Activated T-cell treated with anti-CD3 and anti-CD28 coated beads, Interleukin-2, amount 50 U/mL, for 72 hours (primary cell): ENCODE measurements around the gene TMEM61. TPM values are rescaled to one million over a fixed set of nuclear protein-coding genes. Genes with fewer than 3 reads are reported as not detected.

Experiments used
- ATAC-seq, 2 donors: fragments of 150-1000 bp; cut with Tn5 transposase; replicated peaks in 1 of 2; 2 replicates each; pipeline ENCODE4 v1.10.0; 2021; ENCODE audit warnings: moderate library complexity in 2 of 2, mild to moderate bottlenecking in 1 of 2
- DNase-seq, 2 donors: peaks; one replicate each; pipeline ENCODE4 v3.0.0; 2021 to 2022; ENCODE audit warnings: mixed read lengths in 1 of 2
- H3K27ac Mint-ChIP-seq: one replicate; pipeline ENCODE4 v1.8.0; 2022; ENCODE audit warnings: mild to moderate bottlenecking, moderate library complexity, mixed read lengths
- H3K27me3 Mint-ChIP-seq: one replicate; pipeline ENCODE4 v1.8.0; 2022; ENCODE audit warnings: low read depth, mixed read lengths
- H3K36me3 Mint-ChIP-seq, 2 donors: one replicate each; pipeline ENCODE4 v1.8.0; 2022; ENCODE audit warnings: mixed read lengths in 2 of 2, mild to moderate bottlenecking in 1 of 2; ENCODE audit not compliant: insufficient read depth in 2 of 2
- H3K4me1 Mint-ChIP-seq: one replicate; pipeline ENCODE4 v1.8.0; 2022; ENCODE audit warnings: low read depth, mixed read lengths
- H3K4me3 Mint-ChIP-seq, 2 donors: one replicate each; pipeline ENCODE4 v1.8.0; 2022; ENCODE audit warnings: mild to moderate bottlenecking in 2 of 2, mixed read lengths in 2 of 2, moderate library complexity in 2 of 2
- H3K9me3 Mint-ChIP-seq, 2 donors: one replicate each; pipeline ENCODE4 v1.8.0; 2022; ENCODE audit warnings: mixed read lengths in 2 of 2
- total RNA-seq, 2 donors: library from RNA; stranded (reverse); gene quantifications; one replicate each; pipeline ENCODE4 v1.2.3, GENCODE V29; 2022

TMEM61 gene
- total RNA-seq, 2 donors from 2014 or later: not detected

GRCh38 chr1:55033265-55033614 lies 52.8 kb downstream of the TMEM61 start:
- DNase-seq: no peak
- Mint-ChIP-seq H3K27ac (no peak overlapping the region), H3K9me3 (no peaks in the 10 kb centered on the region), H3K4me1 (no peaks in the 10 kb centered on the region), H3K36me3 (no peaks in the 10 kb centered on the region), H3K4me3 (no peak overlapping the region), H3K27me3 (peaks cover 42% of the 10 kb centered on the region)
- ATAC-seq: no peak

DNA sequence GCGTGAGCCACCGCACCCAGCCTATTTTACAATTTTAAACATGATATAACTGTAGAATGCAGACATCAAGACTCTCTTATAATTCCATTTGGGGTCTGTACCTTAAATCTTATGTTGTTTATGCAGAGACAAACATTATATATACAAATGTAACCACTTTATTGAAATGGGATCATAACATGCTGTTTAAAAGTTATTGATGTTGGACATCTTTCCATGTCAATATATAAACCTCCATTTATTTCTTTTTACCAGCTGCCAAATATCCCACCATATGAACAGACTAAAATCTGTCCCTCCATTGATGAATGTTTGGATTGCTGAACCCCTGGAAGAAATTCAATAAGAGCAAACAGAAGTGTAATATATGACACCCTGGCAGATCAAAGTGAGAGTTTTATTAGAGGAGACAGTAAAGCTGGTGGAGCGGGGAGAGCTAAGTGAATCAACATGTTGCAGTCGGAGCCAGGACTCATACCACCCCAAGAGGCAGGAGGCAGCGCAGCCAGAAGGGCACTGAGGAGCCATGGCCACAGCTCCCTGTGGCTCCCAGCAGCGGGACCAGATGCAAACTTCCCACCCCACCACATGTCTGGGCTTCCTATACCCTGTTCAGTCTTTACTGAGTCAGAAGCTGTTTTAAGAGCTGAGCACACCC lies 54.2 kb downstream of the TMEM61 start:
- no peaks in the 10 kb centered on the region for H3K36me3 Mint-ChIP-seq
- no peak overlapping the region for H3K27ac Mint-ChIP-seq
- no peaks in the 10 kb centered on the region for H3K9me3 Mint-ChIP-seq
- no peaks in the 10 kb centered on the region for H3K4me1 Mint-ChIP-seq
- peaks cover 53% of the 10 kb centered on the region for H3K27me3 Mint-ChIP-seq
- H3K4me3 Mint-ChIP-seq: no peak overlapping the region
- ATAC-seq (no peak), DNase-seq (no peak)

DNA sequence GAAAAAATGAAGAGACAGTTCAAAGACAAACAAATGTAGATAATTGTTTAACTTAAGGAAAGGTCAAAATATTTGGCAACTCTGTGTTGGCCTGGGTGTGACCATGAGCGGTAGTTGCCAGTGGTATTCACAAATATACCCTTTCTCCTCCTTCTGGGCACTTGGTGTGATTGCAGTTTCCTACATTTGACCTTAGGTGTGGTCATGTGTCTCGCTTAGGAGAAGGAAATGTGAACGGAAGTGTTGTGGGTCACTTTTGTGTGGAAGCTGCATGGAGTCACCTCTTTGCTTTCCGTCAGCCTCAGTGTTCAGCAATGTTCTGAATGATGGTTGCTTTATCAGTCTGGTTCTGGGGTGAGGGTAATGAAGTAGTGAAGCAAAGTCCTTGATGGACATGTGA lies 55.5 kb downstream of the TMEM61 start:
- H3K36me3 Mint-ChIP-seq: no peaks in the 10 kb centered on the region
- ATAC-seq (no peak), DNase-seq (no peak)
- peaks cover 7% of the 10 kb centered on the region for H3K4me1 Mint-ChIP-seq
- no peaks in the 10 kb centered on the region for H3K9me3 Mint-ChIP-seq
- H3K4me3 Mint-ChIP-seq: no peak overlapping the region
- H3K27ac Mint-ChIP-seq: no peak overlapping the region
- peaks cover 66% of the 10 kb centered on the region for H3K27me3 Mint-ChIP-seq

DNA sequence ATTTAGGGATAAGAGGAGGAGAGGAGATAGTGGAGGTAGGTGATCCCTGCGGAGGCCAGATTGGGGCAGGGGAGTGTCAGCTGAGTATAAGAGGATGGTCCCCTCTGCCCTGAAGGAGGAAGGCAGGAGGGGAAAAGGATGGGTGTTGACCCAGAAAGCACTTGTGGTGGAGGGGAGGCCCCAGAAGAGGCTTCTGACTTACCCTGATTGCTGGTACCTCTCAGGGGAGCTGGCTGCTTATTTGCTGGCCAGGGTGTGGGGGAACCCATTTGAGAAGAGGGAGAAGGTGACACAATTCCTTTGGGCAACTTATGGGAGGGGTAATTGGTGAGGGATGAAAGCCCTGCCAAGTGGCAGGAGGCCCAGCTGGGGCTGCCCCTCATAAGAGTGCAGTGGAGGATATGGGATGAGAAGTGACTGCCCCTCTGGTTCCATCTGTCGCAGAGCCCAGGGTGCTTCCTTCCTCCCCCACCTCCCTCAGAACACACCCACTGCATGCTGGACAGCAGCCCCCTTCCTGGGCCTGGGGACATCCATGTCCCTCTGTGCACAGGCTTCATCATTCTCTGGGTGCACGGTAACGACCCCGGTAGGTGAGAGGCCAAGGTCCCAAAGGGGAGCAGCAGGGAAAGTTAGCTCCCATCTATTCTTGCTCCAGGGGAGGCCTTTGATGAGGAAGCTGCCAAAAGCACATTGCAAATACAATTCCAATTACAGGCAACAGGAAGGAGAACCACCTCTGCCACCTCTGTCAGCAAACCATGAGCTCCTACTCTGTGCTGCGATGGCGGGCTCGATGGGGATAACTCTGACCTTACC lies 57.5 kb downstream of the TMEM61 start:
- no peak for ATAC-seq
- H3K4me3 Mint-ChIP-seq: no peak overlapping the region
- DNase-seq: no peak
- no peaks in the 10 kb centered on the region for H3K36me3 Mint-ChIP-seq
- peaks cover 73% of the 10 kb centered on the region for H3K27me3 Mint-ChIP-seq
- H3K4me1 Mint-ChIP-seq: peaks cover 7% of the 10 kb centered on the region
- no peak overlapping the region for H3K27ac Mint-ChIP-seq
- no peaks in the 10 kb centered on the region for H3K9me3 Mint-ChIP-seq

DNA sequence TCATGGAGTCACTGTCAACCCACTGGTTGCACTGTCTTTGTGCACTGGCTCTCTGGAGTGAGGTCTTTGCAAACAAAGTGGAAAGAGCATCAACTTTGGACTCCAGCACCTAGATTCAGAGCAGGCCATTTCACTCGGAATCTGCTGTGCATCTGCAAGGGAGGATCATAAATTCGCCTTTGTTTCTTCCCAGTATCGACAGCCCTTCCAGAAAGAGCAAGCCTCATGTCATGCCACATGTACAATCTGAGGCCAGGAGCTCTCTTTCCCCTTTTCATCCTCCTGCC lies 58.1 kb downstream of the TMEM61 start:
- DNase-seq (no peak), ATAC-seq (no peak)
- H3K4me1 Mint-ChIP-seq: peaks cover 7% of the 10 kb centered on the region
- H3K36me3 Mint-ChIP-seq: no peaks in the 10 kb centered on the region
- H3K9me3 Mint-ChIP-seq: no peaks in the 10 kb centered on the region
- no peak overlapping the region for H3K27ac Mint-ChIP-seq
- no peak overlapping the region for H3K4me3 Mint-ChIP-seq
- H3K27me3 Mint-ChIP-seq: peaks cover 69% of the 10 kb centered on the region

DNA sequence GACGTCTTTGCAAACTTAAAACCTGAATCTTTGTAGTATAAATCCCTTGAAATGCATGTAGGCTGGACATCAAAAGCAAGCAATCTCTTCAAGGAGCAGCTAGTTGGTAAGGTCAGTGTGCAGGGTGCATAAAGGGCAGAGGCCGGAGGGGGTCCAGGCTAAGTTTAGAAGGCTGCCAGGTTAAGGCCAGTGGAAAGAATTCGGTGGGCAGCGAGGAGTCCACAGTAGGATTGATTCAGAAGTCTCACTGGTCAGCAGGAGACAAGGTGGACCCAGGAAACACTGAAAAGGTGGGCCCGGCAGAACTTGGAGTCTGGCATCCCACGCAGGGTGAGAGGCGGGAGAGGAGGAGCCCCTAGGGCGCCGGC lies 58.5 kb downstream of the TMEM61 start:
- no peak for DNase-seq
- Mint-ChIP-seq H3K27ac (no peak overlapping the region), H3K4me1 (peaks cover 7% of the 10 kb centered on the region), H3K36me3 (no peaks in the 10 kb centered on the region), H3K27me3 (peaks cover 67% of the 10 kb centered on the region), H3K4me3 (no peak overlapping the region), H3K9me3 (no peaks in the 10 kb centered on the region)
- no peak for ATAC-seq

- Mint-ChIP-seq H3K27ac (no peak within 1 kb of the TSS), H3K36me3 (no peaks in the 10 kb centered on the region), H3K27me3 (peaks cover 67% of the 10 kb centered on the region), H3K4me1 (peaks cover 7% of the 10 kb centered on the region), H3K4me3 (peak within 1 kb of the TSS in 1 of 2 donors; percentile 13), H3K9me3 (no peaks in the 10 kb centered on the region)
- ATAC-seq: peak in 1 of 2 donors; percentile 13
- no peak for DNase-seq
Observed at GRCh38 chr1:55039342-55040082, 59.1 kb downstream of the TMEM61 start, which contains the start of gene PCSK9. Gene PCSK9 (plus strand): TSS chr1:55039548. CDS start chr1:55039838, 290 bp downstream.

DNA sequence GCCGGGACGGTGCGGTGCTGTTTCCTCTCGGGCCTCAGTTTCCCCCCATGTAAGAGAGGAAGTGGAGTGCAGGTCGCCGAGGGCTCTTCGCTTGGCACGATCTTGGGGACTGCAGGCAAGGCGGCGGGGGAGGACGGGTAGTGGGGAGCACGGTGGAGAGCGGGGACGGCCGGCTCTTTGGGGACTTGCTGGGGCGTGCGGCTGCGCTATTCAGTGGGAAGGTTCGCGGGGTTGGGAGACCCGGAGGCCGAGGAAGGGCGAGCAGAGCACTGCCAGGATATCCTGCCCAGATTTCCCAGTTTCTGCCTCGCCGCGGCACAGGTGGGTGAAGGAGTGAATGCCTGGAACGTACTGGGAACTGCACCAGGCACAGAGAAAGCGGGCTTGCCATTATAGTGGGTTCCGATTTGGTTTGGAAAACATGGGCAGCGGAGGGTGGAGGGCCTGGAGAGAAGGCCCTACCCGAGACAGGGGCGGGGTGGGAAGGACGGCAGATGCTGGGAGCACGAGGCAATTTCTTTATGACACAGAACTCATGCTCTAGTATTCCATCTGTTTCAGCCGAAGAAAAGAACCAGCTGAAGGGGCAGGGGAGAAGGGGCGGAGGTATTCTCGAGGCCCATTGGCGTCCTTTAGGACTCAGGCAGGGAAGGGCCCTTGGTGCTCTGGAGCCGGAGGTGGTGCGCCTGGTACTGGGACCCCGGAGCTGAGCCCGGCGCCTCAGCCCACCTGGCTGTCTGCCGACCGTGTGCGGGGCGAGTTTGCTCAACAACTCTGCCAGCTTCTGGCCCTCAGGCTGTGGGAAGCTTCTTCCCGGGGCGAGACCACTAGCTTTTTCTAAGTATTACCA lies 59.9 kb downstream of the TMEM61 start:
- DNase-seq (no peak), ATAC-seq (no peak)
- no peaks in the 10 kb centered on the region for H3K36me3 Mint-ChIP-seq
- peaks cover 7% of the 10 kb centered on the region for H3K4me1 Mint-ChIP-seq
- no peaks in the 10 kb centered on the region for H3K9me3 Mint-ChIP-seq
- peaks cover 64% of the 10 kb centered on the region for H3K27me3 Mint-ChIP-seq
- peak overlapping the region in 1 of 2 donors; percentile 13 for H3K4me3 Mint-ChIP-seq
- no peak overlapping the region for H3K27ac Mint-ChIP-seq

DNA sequence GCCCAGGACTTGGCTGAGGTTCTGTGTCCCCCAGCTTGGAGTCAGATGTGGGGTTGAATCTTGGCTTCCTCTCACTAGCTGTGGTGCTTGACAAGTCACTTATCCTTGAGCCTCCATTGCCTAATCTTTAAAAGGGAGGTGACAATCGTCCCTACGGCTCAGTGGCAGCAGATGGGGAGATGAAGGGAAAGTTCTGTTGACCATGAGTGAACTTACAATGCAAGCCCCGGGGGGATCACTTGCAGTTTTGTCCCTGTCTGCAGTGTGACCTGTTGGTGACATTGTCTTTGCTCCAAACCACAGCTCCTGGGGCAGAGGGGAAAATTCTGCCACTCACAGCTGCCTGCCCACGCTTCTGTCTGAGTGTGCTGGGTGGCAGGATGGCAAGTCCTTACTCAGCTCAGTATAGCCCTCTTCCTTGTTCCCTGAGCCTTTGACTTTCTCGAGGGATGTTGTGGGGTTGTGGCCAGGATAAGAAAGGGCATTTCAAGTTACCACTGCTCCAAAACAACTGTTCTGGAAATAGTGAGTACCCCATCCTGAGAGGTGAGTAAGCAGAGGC lies 60.6 kb downstream of the TMEM61 start:
- H3K27me3 Mint-ChIP-seq: peaks cover 60% of the 10 kb centered on the region
- no peak for DNase-seq
- no peak for ATAC-seq
- no peaks in the 10 kb centered on the region for H3K9me3 Mint-ChIP-seq
- H3K27ac Mint-ChIP-seq: no peak overlapping the region
- peaks cover 7% of the 10 kb centered on the region for H3K4me1 Mint-ChIP-seq
- H3K36me3 Mint-ChIP-seq: no peaks in the 10 kb centered on the region
- no peak overlapping the region for H3K4me3 Mint-ChIP-seq

GRCh38 chr1:55041613-55042012 lies 61.2 kb downstream of the TMEM61 start:
- Mint-ChIP-seq H3K4me3 (no peak overlapping the region), H3K36me3 (no peaks in the 10 kb centered on the region), H3K4me1 (peaks cover 7% of the 10 kb centered on the region)

More at GRCh38 chr1:55041613-55042012, 61.2 kb downstream of the TMEM61 start:
- Mint-ChIP-seq H3K27ac (no peak overlapping the region), H3K27me3 (peaks cover 54% of the 10 kb centered on the region), H3K9me3 (no peaks in the 10 kb centered on the region)
- DNase-seq (no peak), ATAC-seq (no peak)
